Forelimb muscle (tissue), 1 donor: ENCODE results near the gene CREG2. TPM values are rescaled to one million over a fixed set of nuclear protein-coding genes. Genes with fewer than 3 reads are reported as not detected.

Experiments used
- DNase-seq: peaks from one replicate; pipeline ENCODE4 v3.0.0-alpha.2; 2013; ENCODE audit warnings: low read depth
- polyA plus RNA-seq: library from polyadenylated mRNA; unstranded; fragments of 120-200 nt; gene quantifications from one replicate; pipeline ENCODE4 v1.2.1, GENCODE V29; 2013; ENCODE audit not compliant: insufficient read length

Gene CREG2
- polyA plus RNA-seq, 1 donor, result 3.9 TPM

GRCh38 chr2:101409699-101410098, 22.4 kb upstream of the CREG2 start:
- DNase-seq, result no peak

- DNase-seq, result no peak
Measured at GRCh38 chr2:101408925-101409324, 21.6 kb upstream of the CREG2 start.

- no peak for DNase-seq
Measured at GRCh38 chr2:101405351-101405899, 18.1 kb upstream of the CREG2 start.

GRCh38 chr2:101403745-101404144, 16.4 kb upstream of the CREG2 start:
- DNase-seq, result no peak

GRCh38 chr2:101402630-101403029, 15.3 kb upstream of the CREG2 start:
- DNase-seq, result no peak

GRCh38 chr2:101401906-101402305, 14.6 kb upstream of the CREG2 start:
- no peak for DNase-seq

GRCh38 chr2:101401326-101401665, 14.0 kb upstream of the CREG2 start:
- DNase-seq, result no peak

- no peak for DNase-seq
Measured at GRCh38 chr2:101400506-101401325, 13.4 kb upstream of the CREG2 start.

GRCh38 chr2:101400048-101400447, 12.7 kb upstream of the CREG2 start:
- DNase-seq, result no peak

- DNase-seq, result no peak
Measured at GRCh38 chr2:101399021-101399799, 11.9 kb upstream of the CREG2 start.

GRCh38 chr2:101398116-101398821, 11.0 kb upstream of the CREG2 start:
- no peak for DNase-seq

- no peak for DNase-seq
Measured at GRCh38 chr2:101396316-101396717, 9.0 kb upstream of the CREG2 start.

- no peak for DNase-seq
Measured at GRCh38 chr2:101395545-101396315, 8.4 kb upstream of the CREG2 start.

- DNase-seq, result no peak
Measured at GRCh38 chr2:101388232-101388631, 929 bp upstream of the CREG2 start.

GRCh38 chr2:101386599-101387150, 628 bp downstream of the CREG2 start:
- no peak for DNase-seq

GRCh38 chr2:101383016-101383541, 4.2 kb downstream of the CREG2 start:
- DNase-seq, result no peak

- DNase-seq, result no peak
Measured at GRCh38 chr2:101382442-101382841, 4.9 kb downstream of the CREG2 start.

- no peak for DNase-seq
Measured at GRCh38 chr2:101380376-101380775, 6.9 kb downstream of the CREG2 start.

- DNase-seq, result no peak
Measured at GRCh38 chr2:101379091-101379490, 8.2 kb downstream of the CREG2 start.

GRCh38 chr2:101375653-101376052, 11.7 kb downstream of the CREG2 start:
- no peak for DNase-seq
